Activated naive CD8-positive, alpha-beta T cell treated with anti-CD3 and anti-CD28 coated beads, Interleukin-2, amount 50 U/mL, for 16 hours (primary cell): Measurements from ENCODE around the gene MPPED1.

ENCODE experiments used
- DNase-seq: peaks from one replicate; pipeline ENCODE4 v3.0.0-alpha.2; 2020; ENCODE audit warnings: low read depth, low spot score

Gene MPPED1

DNA sequence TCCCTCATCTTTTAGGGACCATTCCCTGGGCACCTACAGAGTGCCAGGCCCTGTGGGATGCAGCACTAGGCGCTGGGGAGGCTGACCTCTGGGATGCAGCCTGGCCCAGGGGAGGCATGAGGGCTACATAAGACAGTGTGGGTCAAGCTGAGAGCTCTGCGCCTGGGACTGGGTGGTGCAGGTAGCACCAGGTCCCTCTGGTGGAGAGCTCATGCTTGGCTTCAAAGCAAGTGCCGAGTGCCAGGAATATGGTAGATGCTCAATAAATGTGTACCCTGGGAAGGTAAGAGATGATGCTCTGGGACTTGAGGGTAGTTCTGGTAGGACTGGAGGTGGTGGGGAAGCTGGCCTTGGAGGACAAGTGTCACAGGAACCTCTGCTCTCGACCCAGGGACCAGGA, 2.0 kb upstream of the MPPED1 start:
- DNase-seq: no peak

DNA sequence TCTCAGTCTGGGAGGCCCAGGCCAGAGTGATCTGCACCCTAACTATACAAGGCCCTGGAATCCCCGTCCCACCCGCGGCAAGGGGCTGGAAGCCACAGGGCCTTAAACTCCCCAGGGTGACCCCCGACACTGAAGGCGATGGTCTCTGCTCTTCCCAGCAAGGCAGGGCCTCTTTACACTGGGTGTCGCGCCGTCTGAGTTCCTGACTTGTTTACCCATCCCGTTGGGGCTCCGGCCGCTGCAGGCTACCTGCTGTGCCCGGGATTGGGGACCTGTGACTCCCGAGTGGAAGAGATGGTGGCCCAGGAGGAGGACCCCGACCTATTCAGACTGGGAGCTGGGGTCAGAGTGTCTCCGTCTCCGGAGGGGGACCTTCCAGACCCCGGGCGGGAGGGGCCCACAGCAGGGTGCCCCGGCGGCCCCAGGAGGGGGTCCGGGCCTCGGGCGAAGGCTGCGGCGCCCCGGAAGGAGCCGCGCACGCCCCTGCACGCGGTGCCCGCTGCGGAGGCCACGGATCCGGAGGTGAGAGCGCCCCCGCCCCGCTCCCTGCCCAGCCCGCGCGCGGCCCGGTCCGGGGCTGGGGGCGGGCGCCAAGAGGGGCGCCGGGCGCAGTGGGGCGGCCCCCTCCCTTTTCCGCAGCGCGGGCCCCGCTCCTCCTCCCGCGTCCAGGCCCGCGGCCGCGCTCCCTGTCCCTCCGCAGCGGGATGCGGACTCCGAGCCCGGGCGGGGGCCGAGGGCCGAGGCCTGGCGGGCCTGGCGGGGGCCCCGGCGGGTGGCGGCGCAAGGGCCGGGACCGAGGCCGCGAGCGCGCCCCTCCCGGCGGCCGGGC, 560 bp upstream of the MPPED1 start:
- DNase-seq: no peak

DNA sequence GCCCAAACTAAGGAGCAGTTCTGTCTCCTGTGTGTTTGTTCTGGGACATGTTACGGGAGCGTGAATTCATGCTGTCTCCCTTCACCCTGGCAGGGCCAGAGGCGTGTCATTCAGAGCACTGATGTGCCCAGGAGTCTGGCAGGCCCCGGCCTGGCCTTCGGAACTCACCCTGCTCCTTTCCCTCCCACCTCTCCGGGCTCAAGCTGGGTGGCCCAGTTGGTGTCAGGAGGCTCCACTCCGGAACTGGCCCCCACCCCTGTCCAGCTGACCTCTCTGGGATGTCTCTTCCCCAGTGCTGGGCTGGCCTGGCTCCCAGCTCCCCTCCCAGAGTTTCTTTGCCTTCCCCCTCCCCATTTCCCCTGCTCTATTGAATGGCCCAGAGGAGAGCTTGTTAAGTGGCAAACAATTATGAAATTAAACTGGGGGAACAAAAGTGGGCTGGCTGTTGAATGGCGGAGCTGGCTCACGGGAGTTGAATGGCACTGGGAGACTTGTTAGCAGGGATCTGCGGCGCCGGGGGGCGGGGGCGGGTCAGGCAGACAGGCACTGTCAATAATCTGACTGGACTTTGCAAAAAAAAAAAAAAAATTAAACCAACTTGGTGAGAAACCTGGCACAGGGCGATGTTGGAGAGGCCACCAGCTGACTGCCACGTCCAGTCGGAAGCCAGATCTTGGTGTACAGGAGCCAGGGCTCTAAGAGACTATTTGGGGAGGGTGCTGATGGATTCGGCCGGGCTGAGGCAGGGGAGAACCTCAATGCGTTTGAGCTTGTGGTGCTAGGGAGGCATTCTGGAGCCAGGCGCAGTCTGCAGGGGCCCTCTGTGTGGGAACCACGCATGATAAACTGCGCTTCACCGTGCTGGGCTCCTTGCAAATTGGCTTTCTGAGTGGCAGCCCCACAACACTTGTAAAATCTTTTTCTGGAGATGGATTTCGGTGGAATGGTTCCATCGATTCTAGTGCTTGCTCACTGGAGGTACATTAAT, 1.3 kb downstream of the MPPED1 start:
- DNase-seq: no peak

DNA sequence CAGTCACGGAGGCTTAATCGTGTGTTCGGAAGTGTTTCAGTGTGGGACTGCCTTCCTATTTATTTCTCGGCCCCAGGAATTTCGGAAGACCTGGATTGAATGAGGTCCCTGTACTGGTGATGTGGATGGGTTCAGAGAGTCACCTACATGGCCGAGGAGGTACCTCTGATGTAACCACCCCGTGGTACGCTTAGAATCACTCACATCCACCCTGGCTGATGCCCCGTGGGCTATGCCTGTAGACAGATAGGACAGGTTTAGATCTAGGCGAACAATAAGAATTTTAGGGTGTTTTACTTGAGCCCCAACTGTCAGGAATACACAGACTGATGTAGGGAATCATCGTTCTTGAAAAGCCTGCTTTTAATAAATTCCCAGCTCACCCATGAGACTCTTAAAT, 2.0 kb downstream of the MPPED1 start:
- DNase-seq: no peak

DNA sequence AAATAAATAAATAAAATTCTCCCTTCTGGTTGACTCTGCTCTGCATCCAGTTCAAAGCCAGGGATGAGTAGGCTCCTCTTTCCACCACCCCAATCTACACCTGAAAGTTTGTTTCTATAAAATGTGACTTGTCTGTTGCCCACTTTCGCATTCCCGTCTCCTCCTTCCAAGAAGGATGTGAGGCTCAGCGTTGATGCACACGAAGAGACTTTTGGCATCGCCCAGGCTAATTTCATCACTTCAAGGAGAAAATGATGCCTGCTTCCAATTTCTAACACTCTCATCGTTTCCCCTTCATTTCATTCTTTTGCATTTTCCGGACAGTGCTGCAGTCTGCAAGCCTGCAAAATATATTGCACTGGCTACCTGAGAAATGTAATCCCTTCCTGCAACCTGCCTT, 3.9 kb downstream of the MPPED1 start:
- DNase-seq: no peak

DNA sequence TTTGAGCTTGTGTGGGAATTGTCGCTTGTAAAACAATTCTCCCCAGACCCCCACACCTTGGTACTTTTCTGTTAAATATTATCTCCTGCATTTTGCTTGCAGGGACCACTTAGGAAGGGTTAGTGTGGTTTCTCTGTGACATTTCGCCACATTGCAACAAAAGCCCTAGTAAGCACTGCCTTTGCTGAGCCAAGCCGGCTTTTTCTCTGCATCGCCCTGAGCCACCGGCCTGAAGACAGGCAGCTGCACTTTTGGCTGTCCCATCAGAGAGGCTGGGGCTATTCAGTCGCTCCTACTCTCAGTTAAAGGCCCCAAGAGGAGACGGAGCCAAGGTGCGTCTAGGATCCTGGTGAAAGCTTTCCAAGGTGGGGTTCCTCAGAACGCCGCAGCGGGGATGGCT, 5.7 kb downstream of the MPPED1 start:
- DNase-seq: no peak

DNA sequence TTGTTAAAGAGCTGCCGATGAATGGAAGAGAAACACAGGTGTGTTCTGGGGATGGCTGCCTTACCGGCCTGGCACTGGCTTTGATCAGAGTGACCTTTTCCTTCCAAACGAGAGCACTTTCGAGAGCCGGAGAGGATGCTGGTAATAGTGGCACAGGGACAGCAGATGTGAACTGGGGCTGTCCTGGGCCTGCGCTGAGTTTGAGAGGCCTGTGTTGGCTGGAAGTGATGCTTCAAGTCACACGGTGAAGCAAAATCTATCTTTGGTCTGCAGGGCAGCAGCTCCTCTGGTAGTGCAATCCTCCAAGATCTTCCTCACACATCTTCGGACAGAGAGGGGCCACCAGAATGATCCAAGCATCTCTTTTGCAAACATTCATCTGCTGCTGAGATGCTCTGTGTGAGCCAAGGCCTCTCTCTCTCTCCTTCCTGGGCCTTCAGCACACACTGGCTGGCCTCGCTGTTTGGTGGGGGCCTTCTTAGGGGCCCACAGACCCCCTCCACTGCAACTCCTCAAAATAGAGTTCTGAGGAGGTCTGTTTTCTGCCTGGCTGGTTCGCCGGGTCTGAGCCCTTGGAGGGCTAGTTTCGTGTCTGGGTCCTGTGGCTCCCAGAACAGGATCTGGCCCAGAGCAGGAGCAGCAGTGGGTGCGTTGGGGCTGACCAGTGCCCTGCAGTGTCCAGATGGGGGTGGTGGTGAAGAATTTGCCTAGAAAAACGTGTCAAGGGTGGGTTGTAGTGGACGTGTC, 6.4 kb downstream of the MPPED1 start:
- no peak for DNase-seq

DNA sequence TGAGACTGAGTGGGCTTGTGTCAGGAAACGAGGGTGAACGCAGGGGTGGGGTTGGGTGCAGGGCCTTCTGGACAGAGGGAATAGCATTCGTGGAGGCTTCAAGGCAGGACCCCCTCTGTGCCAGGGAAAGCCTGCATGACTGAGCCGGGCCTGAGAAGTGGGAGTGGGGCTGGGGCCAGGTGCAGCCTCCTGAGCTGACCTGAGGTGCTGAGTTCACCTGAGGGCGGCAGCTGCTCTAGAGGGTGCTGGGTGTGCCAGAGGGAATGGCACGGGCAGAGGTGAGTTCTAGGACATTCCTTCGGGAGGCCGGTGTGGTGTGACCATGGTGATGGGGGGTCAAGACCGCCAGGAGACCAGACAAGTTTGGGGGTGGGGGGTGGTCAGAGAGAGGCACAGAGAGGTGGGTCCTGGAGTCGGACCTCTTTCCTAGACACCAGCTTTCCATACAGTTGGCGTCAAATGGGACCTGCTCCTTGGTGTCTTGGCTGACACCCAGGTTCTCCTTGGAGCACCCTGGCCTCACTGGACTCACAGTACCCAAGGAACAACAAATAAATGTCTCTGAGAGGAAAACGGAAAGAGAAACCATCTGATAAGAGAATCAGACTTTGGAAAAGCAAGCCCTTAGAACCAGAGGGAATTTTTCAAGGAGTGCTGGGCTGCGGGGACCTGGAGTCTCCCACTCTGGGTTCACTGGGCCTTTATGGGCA, 7.7 kb downstream of the MPPED1 start:
- DNase-seq: no peak

DNA sequence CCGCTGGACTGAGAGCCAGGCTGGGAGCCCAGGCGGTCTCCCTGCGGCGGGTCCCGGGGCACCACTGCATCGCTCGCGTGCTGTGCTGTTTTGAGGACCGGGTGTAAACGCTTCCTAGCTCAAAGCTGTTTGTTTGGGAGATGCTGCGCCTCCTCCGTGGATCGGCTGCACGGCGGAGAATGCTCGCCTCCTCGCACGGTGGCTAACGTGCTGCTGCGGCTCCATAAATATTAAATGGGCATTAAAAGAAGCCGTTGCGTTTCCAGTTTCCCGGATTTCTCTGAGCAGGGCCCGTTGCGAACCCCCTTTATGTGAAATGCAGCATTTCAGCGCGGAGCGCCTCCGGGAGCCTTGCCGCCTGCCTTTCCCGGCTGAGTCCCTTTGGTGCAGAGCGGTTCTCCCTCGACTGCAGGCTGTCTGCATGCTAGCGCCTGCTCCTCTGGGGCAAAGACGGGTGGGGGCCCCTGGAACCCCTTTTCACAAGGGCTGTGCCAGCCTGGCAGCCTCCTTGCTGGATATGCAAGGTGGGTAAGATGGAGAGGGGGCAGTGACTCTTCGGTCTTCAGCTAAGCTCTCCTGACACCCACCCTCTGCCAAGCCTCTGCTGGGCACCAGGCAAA, 9.3 kb downstream of the MPPED1 start:
- DNase-seq: no peak

DNA sequence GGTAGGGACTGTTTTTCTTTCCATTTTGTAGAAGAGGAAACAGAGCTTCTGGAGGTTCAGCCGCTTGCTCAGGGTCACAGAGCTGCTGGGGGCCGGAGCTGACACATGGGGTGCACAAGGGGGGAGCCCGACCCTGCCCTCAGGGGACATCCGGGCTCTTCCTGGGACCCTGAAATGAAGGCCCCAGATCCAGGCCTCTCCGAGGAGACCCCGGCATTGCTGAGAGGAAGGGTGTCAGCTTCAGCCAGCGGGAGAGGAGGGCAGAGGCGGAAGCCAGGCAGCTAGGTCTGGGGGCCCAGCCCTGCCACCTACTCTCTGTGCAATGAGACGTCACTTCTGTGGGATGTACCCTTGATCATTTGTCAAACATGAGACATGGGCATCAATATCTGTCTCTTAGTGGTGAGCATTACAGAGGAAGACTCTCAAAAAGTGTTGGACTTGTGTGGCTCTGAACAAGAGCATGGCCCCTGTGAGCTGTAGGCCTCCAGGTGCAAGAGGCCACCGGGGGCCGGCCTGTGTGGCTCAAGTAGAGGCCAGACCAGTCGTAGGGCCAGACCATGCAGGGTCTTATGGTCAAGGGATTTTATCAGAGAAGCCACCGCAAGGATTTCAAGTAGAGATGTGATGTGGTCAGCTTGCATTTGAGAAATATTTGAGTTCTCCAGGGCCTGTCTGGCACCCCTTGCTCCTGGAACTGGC, 10.3 kb downstream of the MPPED1 start:
- no peak for DNase-seq

DNA sequence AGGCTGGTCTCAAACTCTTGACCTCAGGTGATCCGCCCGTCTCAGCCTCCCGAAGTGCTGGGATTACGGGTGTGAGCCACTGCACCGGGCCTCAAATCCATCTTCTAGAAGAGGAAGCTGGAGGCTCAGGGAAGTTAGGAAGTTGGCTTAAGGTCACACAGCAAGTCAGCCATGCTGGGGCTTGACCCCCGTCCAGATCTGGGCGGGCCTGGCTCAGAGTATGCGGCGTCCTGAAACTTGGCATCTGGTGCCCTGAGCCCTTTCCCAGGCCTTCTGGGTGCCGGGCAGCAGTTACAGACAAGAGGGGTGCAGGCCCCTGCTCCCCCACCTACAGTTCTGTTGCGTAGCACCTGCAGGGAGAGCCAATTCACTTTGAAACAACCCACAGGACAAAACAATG, 11.2 kb downstream of the MPPED1 start:
- DNase-seq: no peak

DNA sequence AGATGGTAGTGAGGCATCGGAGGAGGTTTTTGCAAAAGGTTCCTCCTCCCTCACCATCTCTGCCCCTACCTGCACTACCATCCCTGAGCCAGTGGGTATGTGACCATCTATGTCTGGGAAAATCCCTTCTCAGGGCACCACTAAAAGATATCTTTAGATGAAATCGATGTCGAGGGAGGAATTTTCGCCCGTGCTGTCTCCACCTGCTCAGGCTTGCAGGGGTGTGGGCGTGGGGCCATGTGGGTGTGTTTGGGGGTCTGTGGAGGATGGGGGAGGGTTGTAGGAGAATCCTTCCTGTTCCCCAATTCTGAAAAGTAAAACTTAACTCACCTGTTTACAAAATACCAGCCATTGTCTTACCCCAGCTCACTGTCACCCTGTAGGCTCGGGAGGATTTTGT, 12.4 kb downstream of the MPPED1 start:
- no peak for DNase-seq

DNA sequence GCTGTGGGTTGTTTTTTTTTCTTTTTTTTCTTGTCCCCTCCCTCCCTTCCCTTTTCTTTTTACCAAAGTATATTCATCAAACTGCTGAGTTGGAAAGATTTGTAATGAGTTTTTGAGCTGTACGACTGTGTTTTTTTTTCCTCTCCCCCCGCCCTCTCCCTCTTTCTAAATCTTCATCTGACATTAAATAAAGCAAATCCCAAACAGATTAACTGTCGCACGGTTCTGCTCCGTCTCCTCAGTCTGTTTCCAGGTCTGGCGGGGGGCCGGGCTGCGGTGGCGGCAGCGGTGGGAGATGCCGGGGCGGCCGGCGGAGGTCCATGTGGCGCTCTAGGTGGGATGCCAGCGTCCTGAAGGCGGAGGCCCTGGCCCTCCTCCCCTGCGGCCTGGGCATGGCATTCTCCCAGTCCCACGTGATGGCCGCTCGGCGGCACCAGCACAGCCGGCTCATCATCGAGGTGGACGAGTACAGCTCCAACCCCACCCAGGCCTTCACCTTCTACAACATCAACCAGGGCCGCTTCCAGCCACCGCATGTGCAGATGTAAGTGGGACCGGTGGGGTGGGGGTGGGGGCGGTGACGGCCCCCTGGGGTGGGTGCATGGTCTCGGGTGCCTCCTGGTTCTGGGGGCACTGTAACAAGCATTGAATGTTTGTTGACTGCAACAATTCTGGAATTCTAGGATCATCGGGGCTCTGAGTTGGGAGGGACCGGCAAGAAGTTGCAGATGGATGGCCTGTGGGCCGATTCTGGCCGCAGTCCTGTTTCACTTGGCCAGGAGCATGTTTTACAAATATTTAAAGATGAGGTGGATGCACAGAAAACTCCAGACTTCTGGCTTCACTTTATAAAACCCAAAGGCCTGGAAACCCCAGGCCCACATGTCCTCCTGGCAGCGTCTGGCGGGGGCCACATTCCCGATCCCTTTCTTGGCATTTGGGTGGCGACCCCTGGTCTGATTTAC, 13.1 kb downstream of the MPPED1 start:
- DNase-seq: no peak

DNA sequence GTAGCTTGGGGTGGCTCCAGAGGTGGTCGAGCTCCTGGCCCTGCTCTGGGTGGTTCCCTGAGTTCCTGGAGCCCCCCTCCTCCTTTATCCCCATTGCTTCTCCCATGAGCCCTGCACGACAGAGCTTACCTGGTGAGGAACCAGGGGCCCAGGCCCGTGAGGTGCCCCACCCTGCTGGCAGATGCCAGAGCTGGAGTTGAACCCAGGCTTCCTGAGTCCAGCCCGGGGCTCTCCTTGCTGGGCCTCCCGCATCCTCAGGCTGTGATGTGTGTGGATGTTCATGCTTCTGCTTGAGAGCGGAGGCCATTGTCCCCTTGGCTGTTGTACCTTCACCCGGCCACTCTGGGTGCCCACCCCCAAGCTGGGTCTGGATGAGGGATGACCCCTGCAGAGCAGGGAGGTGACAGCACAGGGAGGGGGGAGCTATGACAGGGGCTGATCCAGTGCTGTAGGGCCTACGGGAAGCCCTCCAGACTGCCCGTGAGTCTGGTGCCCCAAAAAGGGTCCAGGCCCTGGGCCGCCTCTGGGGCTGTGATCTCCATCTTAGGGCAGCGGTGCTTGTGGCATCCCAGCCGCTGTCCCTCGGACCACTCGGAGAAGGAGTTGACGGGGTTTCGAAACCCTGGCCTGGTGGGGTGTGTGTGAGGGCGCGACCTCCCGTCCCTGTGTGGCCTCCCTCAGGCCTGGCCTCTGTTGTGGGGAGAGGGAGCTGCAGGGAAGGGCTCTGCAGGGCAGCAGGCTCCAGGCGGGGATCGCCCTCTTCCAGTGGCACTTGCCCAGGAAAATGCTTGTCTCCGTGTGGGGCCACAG, 14.4 kb downstream of the MPPED1 start:
- no peak for DNase-seq

DNA sequence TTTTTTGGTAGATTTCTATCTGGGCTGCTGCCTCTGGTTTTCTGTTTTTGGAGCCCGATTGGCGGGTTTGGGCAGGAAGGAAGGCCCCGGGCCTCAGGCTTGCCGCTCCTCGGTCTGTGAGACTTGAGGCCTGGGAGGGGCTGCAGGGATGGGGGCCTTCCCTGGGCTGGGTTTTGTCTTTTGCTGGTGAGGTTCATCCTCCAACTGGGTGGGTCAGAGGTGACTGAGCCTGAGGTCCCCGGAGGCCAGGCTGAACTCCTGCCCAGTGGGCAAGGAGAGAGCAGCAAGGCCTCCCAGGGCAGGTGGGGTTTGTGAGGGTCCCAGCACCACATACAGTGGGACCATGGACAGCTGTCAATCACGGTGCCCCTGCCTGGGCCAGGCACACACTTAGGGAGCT, 15.0 kb downstream of the MPPED1 start:
- DNase-seq: no peak

DNA sequence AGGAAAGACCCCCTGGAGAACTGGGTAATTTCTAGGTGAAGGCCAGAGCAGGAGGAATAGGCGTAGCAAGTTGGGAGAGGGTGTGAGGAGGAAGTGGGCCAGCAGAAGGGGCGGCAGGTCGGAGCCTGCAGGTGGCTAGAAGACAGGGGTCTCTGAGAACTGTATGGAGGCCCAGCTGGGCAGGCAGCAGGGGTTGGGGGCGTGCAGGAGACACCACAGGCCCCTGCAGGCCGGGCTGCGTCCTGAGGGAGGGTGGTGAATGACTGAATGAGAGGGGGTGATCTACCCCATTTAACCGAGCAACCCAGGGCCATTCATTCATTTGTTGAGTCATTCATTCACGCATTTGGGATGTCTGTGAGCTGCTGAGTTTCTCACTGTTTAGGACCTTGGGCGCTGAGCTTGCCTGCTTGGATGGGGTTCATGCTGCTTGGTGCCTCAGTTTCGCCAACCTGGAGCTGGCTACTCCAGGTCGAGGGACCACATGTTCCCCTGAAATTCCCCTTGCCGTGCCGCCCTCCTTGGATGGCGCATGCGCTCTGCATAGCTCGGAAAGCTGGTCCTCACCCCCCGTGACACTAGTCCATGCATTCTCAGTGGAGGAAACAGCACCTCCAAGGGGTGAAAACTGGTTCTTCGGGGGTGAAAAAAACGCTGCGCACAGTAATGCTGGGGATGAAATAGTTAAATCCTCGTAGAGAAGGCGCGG, 15.6 kb downstream of the MPPED1 start:
- no peak for DNase-seq

DNA sequence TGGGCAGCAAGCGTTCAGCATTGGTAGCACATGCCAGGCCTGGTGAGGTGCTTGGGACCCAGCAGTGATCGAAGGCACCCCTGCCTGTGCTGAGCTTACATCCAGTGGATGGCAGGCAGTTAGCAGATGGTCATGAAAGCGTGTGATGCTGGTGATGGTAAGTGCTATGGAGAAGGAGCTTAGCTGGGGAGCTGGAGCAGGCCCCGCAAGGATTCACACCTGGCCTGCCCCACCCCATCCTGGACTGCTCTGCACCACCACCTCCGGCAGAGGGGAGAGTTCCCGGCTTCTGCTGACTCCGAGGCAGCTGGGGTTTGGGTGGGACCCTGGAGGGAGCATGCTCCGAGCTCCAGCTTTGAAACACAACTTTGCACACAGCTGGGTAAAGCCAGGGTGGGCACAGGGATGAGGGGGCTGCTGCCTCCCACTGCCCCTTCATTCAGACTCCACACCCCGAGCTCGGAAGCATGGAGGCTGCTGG, 16.2 kb downstream of the MPPED1 start:
- DNase-seq: no peak
